ENCODE measurements around the gene LGALS16. TPM values are rescaled to one million over a fixed set of nuclear protein-coding genes. Genes with fewer than 3 reads are reported as not detected.
"Not testable (repeated sequence)": the region's sequence is repeated elsewhere in the genome, so short reads cannot be mapped to it uniquely, and the experiment has no call there.

Gene LGALS16, protein sequence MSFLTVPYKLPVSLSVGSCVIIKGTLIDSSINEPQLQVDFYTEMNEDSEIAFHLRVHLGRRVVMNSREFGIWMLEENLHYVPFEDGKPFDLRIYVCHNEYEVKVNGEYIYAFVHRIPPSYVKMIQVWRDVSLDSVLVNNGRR
- total RNA-seq, result not detected
- polyA plus RNA-seq (ENCODE audit: insufficient read length in 2 of 2), result under 1 TPM; 0.69 to 0.70 TPM
- long read RNA-seq, donor 1, result 0 reads
- long read RNA-seq, donor 2, result 0 reads
- long read RNA-seq, donor 3, result 0 reads
- long read RNA-seq, donor 4, result 0 reads

DNA sequence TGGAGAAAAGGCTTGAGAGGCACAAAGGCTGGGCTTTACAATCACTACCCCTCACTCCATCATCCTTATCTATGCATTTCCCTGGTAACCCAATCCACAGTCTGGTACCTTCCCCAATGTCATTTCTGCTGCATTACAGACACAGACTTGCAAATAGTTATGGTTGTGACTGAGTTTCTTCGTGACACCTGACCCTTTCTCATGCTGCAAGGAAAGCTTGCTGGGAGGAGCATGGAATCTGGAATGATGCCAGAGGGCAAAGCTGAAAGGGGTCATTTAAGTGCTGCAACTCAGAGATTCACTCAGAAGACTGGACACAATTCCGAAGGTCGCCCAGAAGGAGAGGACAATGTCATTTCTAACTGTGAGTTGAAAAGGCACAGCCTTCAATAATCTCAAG, at the start of gene LGALS16:
TSS of gene LGALS16 (plus strand) at position 301 of the 400 bp plus-strand sequence. CDS start at position 350, 49 bp downstream.
- Histone ChIP-seq H3K9me3 (ENCODE audit: control insufficient read depth, insufficient read depth, low read length) (no peaks in the 10 kb centered on the region), H3K4me1 (ENCODE audit: control insufficient read depth, insufficient read depth, low read length) (no peaks in the 10 kb centered on the region), H3K27ac (ENCODE audit: low read depth, low read length) (no peak within 1 kb of the TSS), H3K36me3 (ENCODE audit: control insufficient read depth, insufficient read depth, low read length) (no peaks in the 10 kb centered on the region), H3K27me3 (ENCODE audit: control insufficient read depth, insufficient read depth, low read length) (peaks cover 2% of the 10 kb centered on the region), H3K4me3 (ENCODE audit: low read depth, low read length) (no peak within 1 kb of the TSS)
- no peak for DNase-seq (ENCODE audit: low read depth in 4 of 6, low spot score in 6 of 6)
- 80% methylated on average over 1 of the region's 3 CpGs for WGBS (ENCODE audit: insufficient coverage)

- no peak overlapping the region for H3K27ac ChIP-seq (ENCODE audit: low read depth, low read length)
- no peaks in the 10 kb centered on the region for H3K4me1 ChIP-seq (ENCODE audit: control insufficient read depth, insufficient read depth, low read length)
- no peak overlapping the region for H3K4me3 ChIP-seq (ENCODE audit: low read depth, low read length)
- H3K9me3 ChIP-seq (ENCODE audit: control insufficient read depth, insufficient read depth, low read length), result no peaks in the 10 kb centered on the region
- DNase-seq (ENCODE audit: low read depth in 4 of 6, low spot score in 6 of 6), result no peak
- 91% methylated on average over 5 of the region's 9 CpGs for WGBS (ENCODE audit: insufficient coverage)
- no peaks in the 10 kb centered on the region for H3K27me3 ChIP-seq (ENCODE audit: control insufficient read depth, insufficient read depth, low read length)
- no peaks in the 10 kb centered on the region for H3K36me3 ChIP-seq (ENCODE audit: control insufficient read depth, insufficient read depth, low read length)
Observed at GRCh38 chr19:39607021-39607420, 48.7 kb upstream of the LGALS16 start.

DNA sequence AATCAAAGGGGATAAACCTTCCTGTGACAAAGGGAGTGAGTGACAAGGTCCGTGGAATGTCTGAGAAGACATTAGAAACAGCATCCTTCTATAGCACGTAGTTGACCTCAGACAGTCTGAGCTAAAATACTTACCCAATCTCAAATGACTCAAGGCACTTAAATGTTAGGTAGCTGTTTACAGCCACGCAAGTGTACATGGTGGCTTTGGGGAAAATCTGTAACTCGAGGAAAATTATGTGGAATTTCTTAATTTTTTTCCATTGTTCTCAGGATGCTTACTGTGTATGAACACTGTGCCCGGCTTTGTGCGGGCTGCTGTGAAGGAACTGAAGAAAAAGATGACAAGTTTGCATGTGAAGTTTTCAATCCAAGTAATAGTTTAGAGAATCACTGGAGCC, 48.2 kb upstream of the LGALS16 start:
- Histone ChIP-seq H3K4me3 (ENCODE audit: low read depth, low read length) (no peak overlapping the region), H3K27me3 (ENCODE audit: control insufficient read depth, insufficient read depth, low read length) (no peaks in the 10 kb centered on the region), H3K27ac (ENCODE audit: low read depth, low read length) (no peak overlapping the region), H3K4me1 (ENCODE audit: control insufficient read depth, insufficient read depth, low read length) (no peaks in the 10 kb centered on the region), H3K36me3 (ENCODE audit: control insufficient read depth, insufficient read depth, low read length) (no peaks in the 10 kb centered on the region), H3K9me3 (ENCODE audit: control insufficient read depth, insufficient read depth, low read length) (no peaks in the 10 kb centered on the region)
- WGBS (ENCODE audit: insufficient coverage), result no CpG with 5 or more reads among the region's 6 CpGs
- no peak for DNase-seq (ENCODE audit: low read depth in 4 of 6, low spot score in 6 of 6)

DNA sequence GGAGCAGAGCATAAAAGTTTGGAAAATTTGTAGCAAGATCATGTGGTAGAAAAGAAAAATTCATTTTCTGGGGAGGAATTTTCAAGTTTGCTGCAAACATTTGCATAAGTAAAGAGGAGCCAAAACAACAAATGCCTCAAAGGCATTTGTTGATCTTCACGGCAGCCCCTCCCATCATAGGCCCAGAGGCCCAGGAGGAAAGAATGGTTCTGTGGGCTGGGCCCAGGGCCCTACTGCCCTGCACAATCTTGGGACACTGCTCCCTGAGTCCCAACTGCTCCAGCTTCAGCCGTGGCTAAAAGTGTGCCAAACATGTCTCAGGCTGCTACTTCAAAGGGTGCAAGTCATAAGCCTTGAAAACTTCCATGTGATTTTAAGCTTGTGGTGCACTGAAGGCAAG, 42.1 kb upstream of the LGALS16 start:
- Histone ChIP-seq H3K36me3 (ENCODE audit: control insufficient read depth, insufficient read depth, low read length) (no peaks in the 10 kb centered on the region), H3K4me3 (ENCODE audit: low read depth, low read length) (no peak overlapping the region), H3K4me1 (ENCODE audit: control insufficient read depth, insufficient read depth, low read length) (no peaks in the 10 kb centered on the region), H3K27me3 (ENCODE audit: control insufficient read depth, insufficient read depth, low read length) (no peaks in the 10 kb centered on the region), H3K27ac (ENCODE audit: low read depth, low read length) (no peak overlapping the region), H3K9me3 (ENCODE audit: control insufficient read depth, insufficient read depth, low read length) (no peaks in the 10 kb centered on the region)
- no peak for DNase-seq (ENCODE audit: low read depth in 4 of 6, low spot score in 6 of 6)
- WGBS (ENCODE audit: insufficient coverage), result 53% methylated on average over 2 of the region's 2 CpGs

DNA sequence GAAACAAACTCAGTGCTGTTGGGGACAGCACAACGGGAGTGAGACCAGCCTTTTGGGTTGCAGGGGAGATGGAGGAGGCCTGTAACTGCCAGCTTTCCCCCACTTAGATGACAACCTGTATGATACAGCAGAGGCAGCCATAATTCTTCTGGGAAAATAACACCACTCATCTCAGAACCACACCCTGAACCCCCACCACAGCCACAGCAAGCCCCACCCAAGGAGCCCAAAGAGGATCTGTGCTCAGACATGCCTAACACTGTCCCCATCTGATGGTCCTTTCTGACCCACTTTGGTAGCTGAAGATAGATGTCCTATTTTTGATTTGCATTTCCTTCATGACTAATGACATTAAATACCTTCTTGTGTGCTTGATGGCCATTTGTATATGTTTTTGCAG, 38.0 kb upstream of the LGALS16 start:
- DNase-seq (ENCODE audit: low read depth in 4 of 6, low spot score in 6 of 6), result no peak
- Histone ChIP-seq H3K9me3 (ENCODE audit: control insufficient read depth, insufficient read depth, low read length) (no peaks in the 10 kb centered on the region), H3K36me3 (ENCODE audit: control insufficient read depth, insufficient read depth, low read length) (no peaks in the 10 kb centered on the region), H3K4me3 (ENCODE audit: low read depth, low read length) (no peak overlapping the region), H3K4me1 (ENCODE audit: control insufficient read depth, insufficient read depth, low read length) (no peaks in the 10 kb centered on the region), H3K27me3 (ENCODE audit: control insufficient read depth, insufficient read depth, low read length) (no peaks in the 10 kb centered on the region), H3K27ac (ENCODE audit: low read depth, low read length) (no peak overlapping the region)
- WGBS (ENCODE audit: insufficient coverage), result no CpG with 5 or more reads among the region's 1 CpG

DNA sequence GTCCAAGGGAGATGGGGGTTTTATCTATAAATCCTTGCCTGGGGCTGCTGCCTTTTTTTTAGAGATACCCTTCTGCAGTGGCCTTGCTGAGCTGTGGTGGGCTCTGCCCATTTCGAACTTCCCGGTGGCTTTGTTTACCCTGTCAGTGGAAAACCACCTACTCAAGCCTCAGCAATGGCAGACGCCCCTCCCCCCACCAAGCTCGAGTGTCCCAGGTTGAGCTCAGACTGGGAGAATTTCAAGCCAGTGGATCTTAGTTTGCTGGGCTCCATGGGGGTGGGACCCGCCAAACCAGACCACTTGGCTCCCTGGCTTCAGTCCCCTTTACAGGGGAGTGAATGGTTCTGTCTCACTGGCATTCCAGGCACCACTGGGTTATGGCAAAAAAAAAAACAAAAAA, 31.8 kb upstream of the LGALS16 start:
- Histone ChIP-seq H3K4me3 (ENCODE audit: low read depth, low read length) (no peak overlapping the region), H3K36me3 (ENCODE audit: control insufficient read depth, insufficient read depth, low read length) (no peaks in the 10 kb centered on the region), H3K27me3 (ENCODE audit: control insufficient read depth, insufficient read depth, low read length) (no peaks in the 10 kb centered on the region), H3K27ac (ENCODE audit: low read depth, low read length) (no peak overlapping the region), H3K9me3 (ENCODE audit: control insufficient read depth, insufficient read depth, low read length) (no peaks in the 10 kb centered on the region), H3K4me1 (ENCODE audit: control insufficient read depth, insufficient read depth, low read length) (no peaks in the 10 kb centered on the region)
- 61% methylated on average over 2 of the region's 5 CpGs for WGBS (ENCODE audit: insufficient coverage)
- DNase-seq (ENCODE audit: low read depth in 4 of 6, low spot score in 6 of 6), result no peak

- not testable (repeated sequence) for H3K9me3 ChIP-seq (ENCODE audit: control insufficient read depth, insufficient read depth, low read length); H3K4me1 ChIP-seq (ENCODE audit: control insufficient read depth, insufficient read depth, low read length); H3K27me3 ChIP-seq (ENCODE audit: control insufficient read depth, insufficient read depth, low read length); H3K27ac ChIP-seq (ENCODE audit: low read depth, low read length); H3K36me3 ChIP-seq (ENCODE audit: control insufficient read depth, insufficient read depth, low read length); DNase-seq (ENCODE audit: low read depth in 4 of 6, low spot score in 6 of 6); H3K4me3 ChIP-seq (ENCODE audit: low read depth, low read length)
- no CpG with 5 or more reads among the region's 2 CpGs for WGBS (ENCODE audit: insufficient coverage)
Observed at GRCh38 chr19:39627631-39628030, 28.1 kb upstream of the LGALS16 start.

DNA sequence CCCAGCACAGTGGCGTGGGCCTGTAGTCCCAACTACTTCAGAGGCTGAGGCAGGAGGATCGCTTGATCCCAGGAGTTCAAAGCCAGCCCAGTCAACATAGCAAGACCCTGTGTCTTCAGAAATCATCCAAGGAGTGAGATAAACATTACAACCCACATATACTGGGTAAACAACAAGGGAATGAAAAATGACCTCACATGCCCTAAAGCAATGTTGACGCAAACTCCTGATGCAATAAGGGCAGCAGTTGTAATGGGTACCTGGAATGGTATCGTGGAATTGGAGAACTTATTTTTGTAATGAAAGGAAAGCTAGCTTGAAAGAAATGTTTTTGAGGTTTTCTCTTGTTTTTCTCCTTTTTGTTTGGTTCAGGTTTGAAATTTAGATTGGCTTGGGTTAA, 24.5 kb upstream of the LGALS16 start:
- Histone ChIP-seq H3K4me1 (ENCODE audit: control insufficient read depth, insufficient read depth, low read length) (no peaks in the 10 kb centered on the region), H3K27me3 (ENCODE audit: control insufficient read depth, insufficient read depth, low read length) (no peaks in the 10 kb centered on the region), H3K27ac (ENCODE audit: low read depth, low read length) (no peak overlapping the region), H3K4me3 (ENCODE audit: low read depth, low read length) (no peak overlapping the region), H3K36me3 (ENCODE audit: control insufficient read depth, insufficient read depth, low read length) (no peaks in the 10 kb centered on the region), H3K9me3 (ENCODE audit: control insufficient read depth, insufficient read depth, low read length) (no peaks in the 10 kb centered on the region)
- no peak for DNase-seq (ENCODE audit: low read depth in 4 of 6, low spot score in 6 of 6)
- 74% methylated on average over 4 of the region's 4 CpGs for WGBS (ENCODE audit: insufficient coverage)

DNA sequence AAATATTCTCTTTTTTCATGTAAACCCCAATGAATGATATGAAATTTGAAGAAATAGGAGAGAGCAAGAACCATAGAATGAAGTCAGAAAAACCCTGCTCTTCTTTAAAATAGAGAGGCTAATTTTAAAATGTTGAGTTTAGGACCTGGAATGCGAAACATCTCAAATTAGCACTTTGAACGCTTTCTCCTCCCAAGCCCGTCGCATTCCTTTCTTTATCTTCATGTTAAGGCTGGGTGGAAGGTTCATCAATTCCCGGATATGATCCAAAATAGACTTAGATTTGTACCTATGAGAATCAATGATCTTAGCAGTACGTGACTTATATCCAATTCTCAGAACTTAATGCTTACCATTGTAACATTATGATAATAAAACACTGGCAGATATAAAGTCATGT, 24.1 kb upstream of the LGALS16 start:
- Histone ChIP-seq H3K9me3 (ENCODE audit: control insufficient read depth, insufficient read depth, low read length) (no peaks in the 10 kb centered on the region), H3K4me1 (ENCODE audit: control insufficient read depth, insufficient read depth, low read length) (no peaks in the 10 kb centered on the region), H3K27me3 (ENCODE audit: control insufficient read depth, insufficient read depth, low read length) (no peaks in the 10 kb centered on the region), H3K36me3 (ENCODE audit: control insufficient read depth, insufficient read depth, low read length) (no peaks in the 10 kb centered on the region), H3K4me3 (ENCODE audit: low read depth, low read length) (no peak overlapping the region), H3K27ac (ENCODE audit: low read depth, low read length) (no peak overlapping the region)
- whole genome bisulfite sequencing (ENCODE audit: insufficient coverage), result no CpG with 5 or more reads among the region's 6 CpGs
- no peak for DNase-seq (ENCODE audit: low read depth in 4 of 6, low spot score in 6 of 6)

DNA sequence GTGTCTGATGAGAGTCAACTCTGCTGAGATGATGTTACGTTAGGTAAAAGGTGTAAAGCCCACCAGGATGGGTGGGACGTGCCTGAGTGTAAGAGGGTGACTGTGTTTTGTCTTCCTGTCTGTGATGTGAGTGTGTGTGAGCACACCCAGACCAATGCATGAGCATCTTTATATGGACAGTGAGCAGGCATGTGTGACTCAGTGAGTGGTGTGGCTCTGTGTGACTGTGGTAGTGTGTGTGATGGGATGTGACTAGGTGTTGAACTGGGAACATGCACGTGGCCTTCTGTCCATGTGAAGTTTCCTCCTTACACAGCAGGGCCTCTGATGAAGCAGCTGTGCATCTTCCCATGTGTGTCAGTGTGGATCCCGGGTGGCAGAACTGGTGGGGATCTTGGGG, 17.8 kb upstream of the LGALS16 start:
- DNase-seq (ENCODE audit: low read depth in 4 of 6, low spot score in 6 of 6), result no peak
- Histone ChIP-seq H3K4me1 (ENCODE audit: control insufficient read depth, insufficient read depth, low read length) (no peaks in the 10 kb centered on the region), H3K27me3 (ENCODE audit: control insufficient read depth, insufficient read depth, low read length) (peaks cover 2% of the 10 kb centered on the region), H3K36me3 (ENCODE audit: control insufficient read depth, insufficient read depth, low read length) (no peaks in the 10 kb centered on the region), H3K4me3 (ENCODE audit: low read depth, low read length) (no peak overlapping the region), H3K9me3 (ENCODE audit: control insufficient read depth, insufficient read depth, low read length) (no peaks in the 10 kb centered on the region), H3K27ac (ENCODE audit: low read depth, low read length) (no peak overlapping the region)
- 51% methylated on average over 4 of the region's 4 CpGs for WGBS (ENCODE audit: insufficient coverage)
